OCI-LY1 (cell line): ENCODE data around the gene RUSF1.

ENCODE experiments used
- H2AFZ ChIP-seq: fragments of 200-600 bp; sonication (generic), shearing (Covaris generic); 2 replicates; pipeline ENCODE4 v1.6.0; 2014; ENCODE audit warnings: antibody characterized with exemption, mild to moderate bottlenecking, low read length
- H3F3A ChIP-seq: fragments of 200-600 bp; sonication (generic), shearing (Covaris generic); 2 replicates; pipeline ENCODE4 v1.6.0; 2014; ENCODE audit warnings: mild to moderate bottlenecking, antibody characterized with exemption, low read length, moderate library complexity; ENCODE audit not compliant: insufficient read depth
- H3K27ac ChIP-seq: fragments of 200-600 bp; sonication (generic); 2 replicates; pipeline ENCODE4 v1.5.1; 2014; ENCODE audit warnings: low read length, mixed run types, mild to moderate bottlenecking, low read depth; ENCODE audit not compliant: poor library complexity, severe bottlenecking
- H3K27me3 ChIP-seq: fragments of 200-600 bp; sonication (generic); 2 replicates; pipeline ENCODE4 v1.6.0; 2014; ENCODE audit warnings: antibody characterized with exemption, mild to moderate bottlenecking, low read length, moderate library complexity; ENCODE audit not compliant: insufficient read depth
- H3K36me3 ChIP-seq: fragments of 200-600 bp; sonication (generic); 2 replicates; pipeline ENCODE4 v1.6.1; 2014; ENCODE audit warnings: mild to moderate bottlenecking, antibody characterized with exemption, low read length, moderate library complexity, mixed read lengths; ENCODE audit not compliant: insufficient read depth
- H3K4me1 ChIP-seq: fragments of 200-600 bp; sonication (generic); 2 replicates; pipeline ENCODE4 v1.5.1; 2014; ENCODE audit warnings: mild to moderate bottlenecking, low read length, moderate library complexity; ENCODE audit not compliant: insufficient read depth, severe bottlenecking
- H3K4me2 ChIP-seq: fragments of 200-600 bp; sonication (generic), shearing (Covaris generic); 2 replicates; pipeline ENCODE4 v1.6.1; 2014; ENCODE audit warnings: low read length
- H3K4me3 ChIP-seq: fragments of 200-600 bp; sonication (generic); 2 replicates; pipeline ENCODE4 v1.5.1; 2014; ENCODE audit warnings: low read length, low read depth, mild to moderate bottlenecking, mixed read lengths; ENCODE audit not compliant: poor library complexity, severe bottlenecking
- H3K79me2 ChIP-seq: fragments of 200-600 bp; shearing (Covaris generic); 2 replicates; pipeline ENCODE4 v1.6.1; 2016; ENCODE audit warnings: mixed run types, low read length, mixed read lengths; ENCODE audit not compliant: insufficient read depth
- H3K9ac ChIP-seq: fragments of 200-600 bp; sonication (generic), shearing (Covaris generic); 2 replicates; pipeline ENCODE4 v1.6.1; 2014; ENCODE audit warnings: mild to moderate bottlenecking, low read length, mixed read lengths
- H3K9me2 ChIP-seq: fragments of 200-600 bp; sonication (generic), shearing (Covaris generic); 2 replicates; pipeline ENCODE4 v1.6.1; 2014; ENCODE audit warnings: low read depth, mild to moderate bottlenecking, low read length, mixed read lengths
- H3K9me3 ChIP-seq: fragments of 200-600 bp; shearing (Covaris generic); 2 replicates; pipeline ENCODE4 v1.6.1; 2014; ENCODE audit warnings: low read length, mixed read lengths
- H4K20me1 ChIP-seq: fragments of 200-600 bp; sonication (generic), shearing (Covaris generic); 2 replicates; pipeline ENCODE4 v1.6.0; 2016; ENCODE audit warnings: mild to moderate bottlenecking, low read length; ENCODE audit not compliant: insufficient read depth
- CTCF ChIP-seq: fragments of 200-600 bp; sonication (generic), shearing (Covaris generic); IDR thresholded peaks from 2 replicates; pipeline ENCODE4 v1.5.1; 2017; ENCODE audit warnings: mild to moderate bottlenecking, antibody characterized with exemption, low read length, moderate library complexity, mixed read lengths
- EZH2 ChIP-seq: fragments of 200-600 bp; sonication (generic), shearing (Covaris generic); IDR thresholded peaks from 2 replicates; pipeline ENCODE4 v1.8.0; 2017; ENCODE audit warnings: borderline replicate concordance, mixed run types, mild to moderate bottlenecking, antibody characterized with exemption, low read length, moderate library complexity, mixed read lengths

The RUSF1 gene

GRCh38 chr16:31529937-31530312 is 21.7 kb upstream of the RUSF1 start:
- Histone ChIP-seq H3K4me2 (no peak overlapping the region), H3K27me3 (no peaks in the 10 kb centered on the region), H3K4me1 (no peaks in the 10 kb centered on the region), H2AFZ (no peak overlapping the region), H3K79me2 (no peaks in the 10 kb centered on the region), H3F3A (no peaks in the 10 kb centered on the region), H3K9ac (no peak overlapping the region), H3K4me3 (no peak overlapping the region), H3K9me2 (no peaks in the 10 kb centered on the region), H4K20me1 (no peaks in the 10 kb centered on the region), H3K27ac (no peak overlapping the region), H3K36me3 (no peaks in the 10 kb centered on the region), H3K9me3 (no peaks in the 10 kb centered on the region)
- no peak for TF ChIP-seq CTCF
- TF ChIP-seq EZH2, result no peak

DNA sequence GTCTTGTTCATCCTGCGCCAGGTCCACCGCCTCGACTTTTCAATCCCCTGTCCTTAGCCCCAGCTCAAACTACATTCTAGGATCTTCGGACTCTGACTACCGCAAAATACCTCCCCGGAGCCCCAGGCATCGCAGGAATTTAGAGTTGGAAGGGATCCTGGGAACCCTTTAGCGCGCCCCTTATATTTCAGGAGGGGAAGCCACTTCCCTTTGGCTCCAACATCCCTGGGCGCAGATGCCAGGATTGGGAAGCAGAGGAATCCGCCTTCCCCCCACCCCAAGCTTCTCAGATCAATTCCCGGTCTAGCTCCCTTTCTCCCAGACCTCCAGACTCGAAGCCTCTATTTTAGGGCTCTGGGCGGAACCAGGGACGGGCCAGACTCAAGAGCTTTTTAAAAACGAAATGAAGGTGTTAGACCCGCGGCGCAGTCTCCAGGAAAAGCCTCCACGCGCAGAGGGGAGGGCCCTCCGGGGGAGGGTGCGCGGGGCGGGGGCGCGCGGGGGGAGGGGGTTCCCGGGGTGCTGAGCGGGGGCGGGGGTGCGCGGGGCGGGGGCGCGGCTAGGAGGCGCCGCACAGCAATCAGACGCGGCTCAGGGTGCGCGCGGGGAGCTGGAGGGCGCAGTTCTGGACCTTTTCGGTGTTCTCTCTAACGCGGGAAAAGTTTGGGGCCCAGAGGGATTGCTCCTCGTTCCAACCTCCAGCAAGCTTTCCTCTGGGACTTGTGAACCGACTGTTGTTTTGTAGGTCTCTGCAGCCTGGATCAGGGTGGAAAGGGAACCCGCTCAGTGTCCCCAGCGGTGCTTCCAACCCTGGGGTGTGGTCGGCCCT is 21.1 kb upstream of the RUSF1 start:
- Histone ChIP-seq H3K4me3 (no peak overlapping the region), H3K9me3 (no peaks in the 10 kb centered on the region), H3K27ac (no peak overlapping the region), H3K27me3 (no peaks in the 10 kb centered on the region), H3F3A (no peaks in the 10 kb centered on the region), H3K4me2 (no peak overlapping the region), H3K4me1 (no peaks in the 10 kb centered on the region), H3K9me2 (no peaks in the 10 kb centered on the region), H3K9ac (no peak overlapping the region), H2AFZ (no peak overlapping the region), H3K36me3 (no peaks in the 10 kb centered on the region), H4K20me1 (no peaks in the 10 kb centered on the region), H3K79me2 (no peaks in the 10 kb centered on the region)
- TF ChIP-seq EZH2, result no peak

GRCh38 chr16:31528523-31529107 is 20.4 kb upstream of the RUSF1 start:
- no peaks in the 10 kb centered on the region for H4K20me1 ChIP-seq
- no peak overlapping the region for H3K4me2 ChIP-seq
- no peaks in the 10 kb centered on the region for H3K4me1 ChIP-seq
- TF ChIP-seq EZH2 (no peak), CTCF (no peak)
- H3K9ac ChIP-seq, result no peak overlapping the region
- no peaks in the 10 kb centered on the region for H3K27me3 ChIP-seq
- H3K9me2 ChIP-seq, result no peaks in the 10 kb centered on the region
- no peaks in the 10 kb centered on the region for H3K9me3 ChIP-seq
- no peak overlapping the region for H3K4me3 ChIP-seq
- H3F3A ChIP-seq, result no peaks in the 10 kb centered on the region
- H3K27ac ChIP-seq, result no peak overlapping the region
- no peaks in the 10 kb centered on the region for H3K79me2 ChIP-seq
- no peaks in the 10 kb centered on the region for H3K36me3 ChIP-seq
- H2AFZ ChIP-seq, result no peak overlapping the region
